Hepatocyte (in vitro differentiated cells): ENCODE data around the gene NME5. TPM values are rescaled to one million over a fixed set of nuclear protein-coding genes. Genes with fewer than 3 reads are reported as not detected.
A peak's percentile ranks its signal among the peaks of the same experiment; 100 is the strongest.

Source experiments
- DNase-seq: peaks from one replicate; pipeline ENCODE4 v3.0.0-alpha.2; 2016; ENCODE audit warnings: low spot score
- H2AFZ ChIP-seq: fragments of 200-600 bp; sonication (generic); 2 replicates; pipeline ENCODE4 v1.6.0; 2016; ENCODE audit warnings: antibody characterized with exemption, mild to moderate bottlenecking
- H3K27ac ChIP-seq: fragments of 200-600 bp; sonication (generic); 2 replicates; pipeline ENCODE4 v1.5.1; 2016; ENCODE audit warnings: mild to moderate bottlenecking
- H3K27me3 ChIP-seq: fragments of 200-600 bp; sonication (generic); 2 replicates; pipeline ENCODE4 v1.6.1; 2016
- H3K36me3 ChIP-seq: fragments of 200-600 bp; sonication (generic); replicated peaks from 2 replicates; pipeline ENCODE4 v1.5.1; 2016; ENCODE audit warnings: low read depth; ENCODE audit not compliant: insufficient read depth
- H3K4me1 ChIP-seq: fragments of 200-600 bp; sonication (generic); 2 replicates; pipeline ENCODE4 v1.5.1; 2016; ENCODE audit warnings: mild to moderate bottlenecking, moderate library complexity; ENCODE audit not compliant: insufficient read depth
- H3K4me2 ChIP-seq: fragments of 200-600 bp; sonication (generic); 2 replicates; pipeline ENCODE4 v1.6.0; 2016
- H3K4me3 ChIP-seq: fragments of 200-600 bp; sonication (generic); 2 replicates; pipeline ENCODE4 v1.5.1; 2016; ENCODE audit warnings: mild to moderate bottlenecking
- H3K79me2 ChIP-seq: fragments of 200-600 bp; sonication (generic); 2 replicates; pipeline ENCODE4 v1.6.0; 2017; ENCODE audit warnings: mild to moderate bottlenecking
- H3K9me2 ChIP-seq: fragments of 200-600 bp; sonication (generic); replicated peaks from 2 replicates; pipeline ENCODE4 v1.6.0; 2017; ENCODE audit warnings: mild to moderate bottlenecking; ENCODE audit not compliant: insufficient read depth
- H3K9me3 ChIP-seq: fragments of 200-600 bp; sonication (generic); 2 replicates; pipeline ENCODE4 v1.5.1; 2016; ENCODE audit warnings: low read depth, mild to moderate bottlenecking
- H4K20me1 ChIP-seq: fragments of 200-600 bp; sonication (generic); 2 replicates; pipeline ENCODE4 v1.6.0; 2016; ENCODE audit warnings: mild to moderate bottlenecking; ENCODE audit not compliant: insufficient read depth, poor library complexity, severe bottlenecking
- CTCF ChIP-seq: fragments of 200-600 bp; sonication (generic); IDR thresholded peaks from 2 replicates; pipeline ENCODE4 v1.5.1; 2016; ENCODE audit warnings: antibody characterized with exemption, mild to moderate bottlenecking; ENCODE audit not compliant: poor library complexity
- EZH2 ChIP-seq: fragments of 200-600 bp; sonication (generic); IDR thresholded peaks from 2 replicates; pipeline ENCODE4 v1.6.1; 2016; ENCODE audit warnings: antibody characterized with exemption, mild to moderate bottlenecking, borderline replicate concordance
- EZH2phosphoT487 ChIP-seq: fragments of 200-600 bp; sonication (generic); IDR thresholded peaks from one replicate; pipeline ENCODE4 v1.6.1; 2018; ENCODE audit warnings: antibody characterized with exemption, mild to moderate bottlenecking, low read depth, moderate library complexity; ENCODE audit not compliant: unreplicated experiment, severe bottlenecking
- WGBS: methylation state at CpG from one replicate; pipeline ENCODE4 v1.1.6; 2016; ENCODE audit warnings: low lambda C conversion rate; ENCODE audit errors: missing lambda C conversion rate; 5-methylcytosine and 5-hydroxymethylcytosine counted together
- polyA plus RNA-seq: library from polyadenylated mRNA; unstranded; fragments of >200 nt; fragmentation: Nextera tagmentation; extraction: Ambion mirVana; gene quantifications from 2 replicates; pipeline ENCODE4 v1.2.1, GENCODE V29; 2016
- total RNA-seq: library from RNA; depleted of rRNA; stranded (reverse); fragments of >200 nt; gene quantifications from 2 replicates; pipeline ENCODE4 v1.2.3, GENCODE V29; 2014

The NME5 gene
- total and polyA plus RNA-seq, 2 experiments from 2014 or later, result 2.3 to 2.6 TPM

- Histone ChIP-seq H3K36me3 (no peaks in the 10 kb centered on the region), H3K4me1 (peaks cover 5% of the 10 kb centered on the region), H3K27me3 (no peaks in the 10 kb centered on the region), H3K9me3 (no peaks in the 10 kb centered on the region), H3K79me2 (peaks cover 17% of the 10 kb centered on the region), H2AFZ (no peak overlapping the region), H3K9me2 (no peaks in the 10 kb centered on the region), H3K4me3 (no peak overlapping the region), H3K27ac (no peak overlapping the region), H4K20me1 (no peaks in the 10 kb centered on the region), H3K4me2 (no peak overlapping the region)
- 94% methylated on average over 6 of the region's 6 CpGs for WGBS
- TF ChIP-seq EZH2, result no peak
- no peak for TF ChIP-seq EZH2phosphoT487
- TF ChIP-seq CTCF, result no peak
- DNase-seq, result no peak
These were observed 43.6 kb upstream of the NME5 start for GRCh38 chr5:138182808-138183207.

DNA sequence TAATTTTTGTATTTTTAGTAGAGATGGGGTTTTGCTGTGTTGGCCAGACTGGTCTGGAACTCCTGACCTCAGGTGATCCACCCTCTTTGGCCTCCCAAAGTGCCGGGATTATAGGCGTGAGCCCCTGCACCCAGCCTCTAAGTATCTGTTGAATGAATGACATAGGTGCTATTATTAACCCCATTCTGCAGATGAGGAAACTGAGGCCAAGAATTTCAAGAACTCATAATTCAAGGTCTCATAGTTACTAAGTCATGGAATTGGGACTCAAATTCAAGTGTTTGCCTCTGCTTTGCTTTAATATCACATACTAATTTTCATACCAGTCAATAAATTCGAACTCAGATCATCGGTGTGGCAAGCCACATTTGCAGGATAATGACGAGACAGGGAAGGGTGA, 41.6 kb upstream of the NME5 start:
- WGBS, result 94% methylated on average over 5 of the region's 5 CpGs
- Histone ChIP-seq H3K9me3 (no peaks in the 10 kb centered on the region), H2AFZ (no peak overlapping the region), H3K79me2 (peaks cover 37% of the 10 kb centered on the region), H3K4me3 (no peak overlapping the region), H4K20me1 (peaks cover 3% of the 10 kb centered on the region), H3K4me1 (peaks cover 11% of the 10 kb centered on the region), H3K27ac (no peak overlapping the region), H3K27me3 (no peaks in the 10 kb centered on the region), H3K36me3 (no peaks in the 10 kb centered on the region), H3K4me2 (peak overlapping the region; percentile 84), H3K9me2 (no peaks in the 10 kb centered on the region)
- no peak for TF ChIP-seq CTCF
- no peak for TF ChIP-seq EZH2phosphoT487
- TF ChIP-seq EZH2, result no peak
- DNase-seq, result no peak

- Histone ChIP-seq H3K36me3 (no peaks in the 10 kb centered on the region), H3K9me2 (no peaks in the 10 kb centered on the region), H3K4me3 (no peak overlapping the region), H3K9me3 (no peaks in the 10 kb centered on the region), H2AFZ (no peak overlapping the region), H3K4me1 (peaks cover 11% of the 10 kb centered on the region), H4K20me1 (peaks cover 3% of the 10 kb centered on the region), H3K79me2 (peaks cover 40% of the 10 kb centered on the region), H3K27ac (no peak overlapping the region), H3K4me2 (peak overlapping the region; percentile 84), H3K27me3 (no peaks in the 10 kb centered on the region)
- WGBS, result 80% methylated on average over 5 of the region's 5 CpGs
- TF ChIP-seq EZH2 (no peak), CTCF (peak; percentile 54)
- DNase-seq, result peak; percentile 68
These were observed 41.1 kb upstream of the NME5 start for GRCh38 chr5:138180183-138180782.
